Calu3 (cell line): ENCODE measurements around the gene EIF2B1. TPM values are rescaled to one million over a fixed set of nuclear protein-coding genes. Genes with fewer than 3 reads are reported as not detected.

ENCODE experiments used
- BruUV-seq: library from RNA; stranded (reverse); fragments of 400-500 nt; replicated peaks from 2 replicates; lab custom pipeline; 2021; lab: Mats Ljungman, UMichigan
- CTCF ChIA-PET: fragments of 300-600 bp; sonication (Branson Sonifier 250); formaldehyde crosslinking; loops from one replicate; lab custom pipeline; 2022; ENCODE audit warnings: antibody characterized with exemption; lab: Charles Lee
- DNase-seq: peaks from one replicate; pipeline ENCODE4 v3.0.0; 2022
- H3K27ac Mint-ChIP-seq: one replicate; pipeline ENCODE4 v1.8.0; 2022; ENCODE audit warnings: mixed read lengths; ENCODE audit not compliant: unreplicated experiment
- H3K27me3 Mint-ChIP-seq: one replicate; pipeline ENCODE4 v1.8.0; 2022; ENCODE audit warnings: mixed read lengths; ENCODE audit not compliant: unreplicated experiment
- H3K36me3 Mint-ChIP-seq: one replicate; pipeline ENCODE4 v1.8.0; 2022; ENCODE audit warnings: mild to moderate bottlenecking, moderate library complexity, mixed read lengths; ENCODE audit not compliant: insufficient read depth, unreplicated experiment
- H3K4me1 Mint-ChIP-seq: one replicate; pipeline ENCODE4 v1.8.0; 2022; ENCODE audit warnings: mild to moderate bottlenecking, low read depth, mixed read lengths; ENCODE audit not compliant: unreplicated experiment
- H3K4me3 Mint-ChIP-seq: one replicate; pipeline ENCODE4 v1.8.0; 2022; ENCODE audit warnings: mild to moderate bottlenecking, low read depth, moderate library complexity, mixed read lengths; ENCODE audit not compliant: unreplicated experiment
- H3K9me3 Mint-ChIP-seq: one replicate; pipeline ENCODE4 v1.8.0; 2022; ENCODE audit warnings: low read depth, mixed read lengths; ENCODE audit not compliant: unreplicated experiment
- CTCF ChIP-seq: fragments of 200-600 bp; IDR thresholded peaks from one replicate; pipeline ENCODE4 v1.8.0; 2022; ENCODE audit warnings: antibody characterized with exemption; ENCODE audit not compliant: unreplicated experiment
- intact Hi-C: fragments of 100-400 bp; cut with micrococcal nuclease; formaldehyde crosslinking; loops from one replicate; pipeline ENCODE4 v1.10.0; 2022; ENCODE audit not compliant: unreplicated experiment
- total RNA-seq: library from RNA; stranded (reverse); gene quantifications from 2 replicates; pipeline ENCODE4 v1.2.3, GENCODE V29; 2022

The EIF2B1 gene
- total RNA-seq, 1 experiment from 2014 or later, result 57.0 TPM

GRCh38 chr12:123643911-123644310 lies 10.4 kb upstream of the EIF2B1 start:
- no peaks in the 10 kb centered on the region for H3K9me3 Mint-ChIP-seq
- no TSS peak for BruUV-seq
- no peaks in the 10 kb centered on the region for H3K4me1 Mint-ChIP-seq
- no peaks in the 10 kb centered on the region for H3K27me3 Mint-ChIP-seq
- DNase-seq, result no peak
- peaks cover 65% of the 10 kb centered on the region for H3K36me3 Mint-ChIP-seq
- CTCF ChIA-PET, result no interaction called here
- intact Hi-C loops, result no loop called here
- no peak for TF ChIP-seq CTCF
- H3K27ac Mint-ChIP-seq, result no peak overlapping the region
- H3K4me3 Mint-ChIP-seq, result no peak overlapping the region

GRCh38 chr12:123634142-123634561 lies 666 bp upstream of the EIF2B1 start:
- Mint-ChIP-seq H3K9me3 (no peaks in the 10 kb centered on the region), H3K27me3 (no peaks in the 10 kb centered on the region), H3K4me1 (peaks cover 20% of the 10 kb centered on the region), H3K4me3 (peak overlapping the region; percentile 95), H3K36me3 (peaks cover 46% of the 10 kb centered on the region), H3K27ac (peak overlapping the region; percentile 97)
- no peak for DNase-seq
- TSS peak; percentile 92 for BruUV-seq
- intact Hi-C loops, result no loop called here
- CTCF ChIA-PET, result interaction anchor here (0.6 to 0.7 kb wide), 2 partner anchors 433 to 922 kb away, joined by 5 read pairs; no protein-coding TSS in a partner anchor
- TF ChIP-seq CTCF, result no peak

- H3K36me3 Mint-ChIP-seq, result peaks cover 75% of the 10 kb centered on the region
- H3K9me3 Mint-ChIP-seq, result no peaks in the 10 kb centered on the region
- no peak overlapping the region for H3K4me3 Mint-ChIP-seq
- H3K27ac Mint-ChIP-seq, result no peak overlapping the region
- CTCF ChIA-PET, result interaction anchor here (0.6 kb wide), 1 partner anchor 649 kb away, joined by 4 read pairs; no protein-coding TSS in a partner anchor
- H3K4me1 Mint-ChIP-seq, result no peaks in the 10 kb centered on the region
- DNase-seq, result no peak
- intact Hi-C loops, result no loop called here
- no TSS peak for BruUV-seq
- no peaks in the 10 kb centered on the region for H3K27me3 Mint-ChIP-seq
- TF ChIP-seq CTCF, result no peak
Observed at GRCh38 chr12:123621619-123622530, 11.6 kb downstream of the EIF2B1 start.

- Mint-ChIP-seq H3K36me3 (peaks cover 79% of the 10 kb centered on the region), H3K4me3 (no peak overlapping the region), H3K9me3 (no peaks in the 10 kb centered on the region), H3K27ac (no peak overlapping the region), H3K27me3 (no peaks in the 10 kb centered on the region), H3K4me1 (no peaks in the 10 kb centered on the region)
- intact Hi-C loops, result no loop called here
- TF ChIP-seq CTCF, result no peak
- DNase-seq, result no peak
- BruUV-seq, result TSS peak; percentile 44
- CTCF ChIA-PET, result interaction anchor here (0.7 kb wide), 1 partner anchor 10 kb away, joined by 3 read pairs; no protein-coding TSS in a partner anchor
Observed at GRCh38 chr12:123621101-123621500, 12.4 kb downstream of the EIF2B1 start.
